HCT116 (cell line): ENCODE measurements around the gene PSEN2. TPM values are rescaled to one million over a fixed set of nuclear protein-coding genes. Genes with fewer than 3 reads are reported as not detected.

Experiments used
- ATAC-seq: fragments of 200-7000 bp; cut with Tn5 transposase; 2 replicates; pipeline ENCODE4 v1.9.1; 2020; ENCODE audit warnings: mild to moderate bottlenecking, moderate library complexity
- BruUV-seq: library from RNA; stranded (reverse); fragments of 400-500 nt; replicated peaks from 2 replicates; lab custom pipeline; 2021; lab: Mats Ljungman, UMichigan
- CTCF ChIA-PET: fragments of 300-600 bp; sonication (Branson Sonifier 250); formaldehyde crosslinking; loops from one replicate; lab custom pipeline; 2021; ENCODE audit warnings: antibody characterized with exemption; lab: Charles Lee
- POLR2A ChIA-PET: fragments of 300-600, 350-600 bp; sonication (Branson Sonifier 250); formaldehyde crosslinking; loops from one replicate; lab custom pipeline; 2021; ENCODE audit warnings: antibody characterized with exemption; lab: Charles Lee
- RAD21 ChIA-PET, 2 experiments: fragments of 300-600 bp; sonication (Branson Sonifier 250); formaldehyde crosslinking; loops; one replicate each; lab custom pipeline; 2023; ENCODE audit warnings: low total read pairs in 2 of 2; ENCODE audit not compliant: uncharacterized antibody in 2 of 2, unreplicated experiment in 2 of 2, low non-redundant PET in 1 of 2; lab: Charles Lee
- DNase-seq: peaks from one replicate; pipeline ENCODE4 v3.0.0-alpha.2; 2010; ENCODE audit warnings: low read depth, low spot score
- H2AFZ ChIP-seq: fragments of 200-600 bp; shearing (Covaris generic), sonication (generic); 2 replicates; pipeline ENCODE4 v1.6.1; 2017; ENCODE audit warnings: low read depth, mixed run types, mixed read lengths, antibody characterized with exemption, low read length; ENCODE audit not compliant: poor library complexity, severe bottlenecking
- H3K27ac ChIP-seq: 2 replicates; pipeline ENCODE4 v1.5.1; 2012; ENCODE audit warnings: low read depth, low read length
- H3K27me3 ChIP-seq: fragments of 200-600 bp; sonication (generic); 2 replicates; pipeline ENCODE4 v1.6.1; 2016; ENCODE audit warnings: mixed run types, low read length, mixed read lengths; ENCODE audit not compliant: insufficient read depth
- H3K36me3 ChIP-seq, 2 experiments: fragments of 200-500 bp in 1 of 2; fragments of 200-600 bp in 1 of 2; sonication (Bioruptor generic) in 1 of 2; sonication (generic) in 1 of 2; 2 replicates each; pipeline versions ENCODE4 v1.5.1 to v1.6.1; 2014 to 2016; ENCODE audit warnings: low read length in 2 of 2, inconsistent platforms in 1 of 2, mixed read lengths in 1 of 2, mixed run types in 1 of 2; ENCODE audit not compliant: insufficient read depth in 2 of 2, control insufficient read depth in 1 of 2
- H3K4me1 ChIP-seq, 2 experiments: fragments of 200-600 bp in 1 of 2; sonication (generic) in 1 of 2; 2 replicates each; pipeline versions ENCODE4 v1.5.1 to v1.6.1; 2012 to 2017; ENCODE audit warnings: low read length in 2 of 2, inconsistent platforms in 1 of 2, mild to moderate bottlenecking in 1 of 2, mixed read lengths in 1 of 2, mixed run types in 1 of 2, moderate library complexity in 1 of 2; ENCODE audit not compliant: insufficient read depth in 2 of 2, control insufficient read depth in 1 of 2
- H3K4me2 ChIP-seq: fragments of 200-600 bp; sonication (generic); 2 replicates; pipeline ENCODE4 v1.6.1; 2017; ENCODE audit warnings: mixed run types, low read length, mixed read lengths
- H3K4me3 ChIP-seq, 2 experiments: fragments of 200-600 bp in 1 of 2; sonication (generic) in 1 of 2; replicated peaks in 1 of 2; 2 replicates each; pipeline ENCODE4 v1.5.1; 2011 to 2016; ENCODE audit warnings: low read length in 2 of 2, control low read depth in 1 of 2, low read depth in 1 of 2, mild to moderate bottlenecking in 1 of 2, mixed read lengths in 1 of 2, mixed run types in 1 of 2
- H3K79me2 ChIP-seq: fragments of 200-600 bp; sonication (generic); 2 replicates; pipeline ENCODE4 v1.6.1; 2017; ENCODE audit warnings: mild to moderate bottlenecking, mixed run types, low read length, moderate library complexity, mixed read lengths; ENCODE audit not compliant: insufficient read depth
- H3K9ac ChIP-seq: fragments of 200-600 bp; sonication (generic); 2 replicates; pipeline ENCODE4 v1.6.1; 2016; ENCODE audit warnings: low read length, mixed read lengths
- H3K9me2 ChIP-seq: fragments of 200-600 bp; sonication (generic), shearing (Covaris generic); 2 replicates; pipeline ENCODE4 v1.6.1; 2017; ENCODE audit warnings: mixed run types, mild to moderate bottlenecking, moderate library complexity; ENCODE audit not compliant: insufficient read depth
- H3K9me3 ChIP-seq, 2 experiments: fragments of 200-500 bp in 1 of 2; fragments of 200-600 bp in 1 of 2; sonication (Bioruptor generic) in 1 of 2; sonication (generic) in 1 of 2; 2 replicates each; pipeline ENCODE4 v1.6.1; 2014 to 2017; ENCODE audit warnings: low read length in 2 of 2, mixed read lengths in 2 of 2, inconsistent platforms in 1 of 2, low read depth in 1 of 2, mild to moderate bottlenecking in 1 of 2, mixed run types in 1 of 2, moderate library complexity in 1 of 2; ENCODE audit not compliant: control insufficient read depth in 1 of 2, insufficient read depth in 1 of 2
- H4K20me1 ChIP-seq: fragments of 200-600 bp; sonication (generic), shearing (Covaris generic); 2 replicates; pipeline ENCODE4 v1.6.1; 2017; ENCODE audit warnings: mixed run types, mild to moderate bottlenecking, moderate library complexity; ENCODE audit not compliant: insufficient read depth
- ATF3 ChIP-seq: IDR thresholded peaks from 2 replicates; pipeline ENCODE4 v1.6.1; 2012
- CBX3 ChIP-seq: IDR thresholded peaks from 2 replicates; pipeline ENCODE4 v1.6.1; 2012; ENCODE audit warnings: low read depth
- CEBPB ChIP-seq: IDR thresholded peaks from 2 replicates; pipeline ENCODE4 v1.6.1; 2012; ENCODE audit warnings: low read depth
- EGR1 ChIP-seq: IDR thresholded peaks from 2 replicates; pipeline ENCODE4 v1.6.1; 2012; ENCODE audit warnings: low read depth
- ELF1 ChIP-seq: IDR thresholded peaks from 2 replicates; pipeline ENCODE4 v1.6.1; 2012; ENCODE audit warnings: low read depth, borderline replicate concordance
- EZH2 ChIP-seq: fragments of 200-600 bp; sonication (generic); IDR thresholded peaks from 2 replicates; pipeline ENCODE4 v1.6.1; 2017; ENCODE audit warnings: antibody characterized with exemption, mixed run types
- FOSL1 ChIP-seq: IDR thresholded peaks from 2 replicates; pipeline ENCODE4 v1.6.1; 2012; ENCODE audit warnings: low read depth
- JUND ChIP-seq: IDR thresholded peaks from 2 replicates; pipeline ENCODE4 v1.6.1; 2012
- MAX ChIP-seq: IDR thresholded peaks from 2 replicates; pipeline ENCODE4 v1.6.1; 2012
- POLR2A ChIP-seq: IDR thresholded peaks from 2 replicates; pipeline ENCODE4 v1.7.0; 2011; ENCODE audit warnings: borderline replicate concordance; ENCODE audit not compliant: insufficient read depth, insufficient read length; ENCODE audit errors: extremely low read depth
- POLR2AphosphoS5 ChIP-seq: IDR thresholded peaks from 2 replicates; pipeline ENCODE4 v1.6.1; 2011; ENCODE audit warnings: mild to moderate bottlenecking, low read depth, low read length, moderate library complexity
- RAD21 ChIP-seq: IDR thresholded peaks from 2 replicates; pipeline ENCODE4 v1.6.1; 2012; ENCODE audit warnings: low read depth, mild to moderate bottlenecking
- REST ChIP-seq: IDR thresholded peaks from 2 replicates; pipeline ENCODE4 v1.6.1; 2012; ENCODE audit warnings: low read depth
- SP1 ChIP-seq: IDR thresholded peaks from 2 replicates; pipeline ENCODE4 v1.6.1; 2012; ENCODE audit warnings: low read depth
- TCF7L2 ChIP-seq: IDR thresholded peaks from 2 replicates; pipeline ENCODE4 v1.7.0; 2011; ENCODE audit warnings: borderline replicate concordance, inconsistent platforms; ENCODE audit not compliant: insufficient read depth, insufficient read length; ENCODE audit errors: extremely low read depth
- YY1 ChIP-seq: IDR thresholded peaks from 2 replicates; pipeline ENCODE4 v1.6.1; 2011; ENCODE audit warnings: low read length, low read depth, moderate library complexity, mild to moderate bottlenecking; ENCODE audit not compliant: insufficient replicate concordance; ENCODE audit errors: extremely low read depth
- ZBTB33 ChIP-seq: IDR thresholded peaks from 2 replicates; pipeline ENCODE4 v1.6.1; 2011; ENCODE audit warnings: mild to moderate bottlenecking, low read length, moderate library complexity; ENCODE audit not compliant: insufficient replicate concordance; ENCODE audit errors: extremely low read depth
- ZFX ChIP-seq: fragments of 450-650 bp; IDR thresholded peaks from 2 replicates; pipeline ENCODE4 v1.6.1; 2017
- ZNF274 ChIP-seq: fragments of 200-500 bp; sonication (Bioruptor generic); IDR thresholded peaks from 2 replicates; pipeline ENCODE4 v1.6.1; 2014; ENCODE audit warnings: mild to moderate bottlenecking, low read depth, low read length, inconsistent platforms
- intact Hi-C: fragments of 100-400 bp; cut with micrococcal nuclease; formaldehyde crosslinking; loops from 2 replicates; pipeline ENCODE4 v1.10.0; 2022
- total RNA-seq: library from RNA; stranded (reverse); gene quantifications from one replicate; pipeline ENCODE4 v1.2.1, GENCODE V29; 2021; ENCODE audit not compliant: unreplicated experiment

Gene PSEN2
- total RNA-seq, 1 experiment from 2014 or later, result 28.5 TPM

- no peaks in the 10 kb centered on the region for H4K20me1 ChIP-seq
- POLR2A ChIA-PET, result no interaction called here
- no peak for TF ChIP-seq CBX3
- no peak for TF ChIP-seq TCF7L2
- no peak for TF ChIP-seq ZBTB33
- TF ChIP-seq POLR2A, result no peak
- TF ChIP-seq EGR1, result no peak
- no peak for TF ChIP-seq MAX
- no peak for TF ChIP-seq REST
- TF ChIP-seq POLR2AphosphoS5, result no peak
- no peak for TF ChIP-seq ATF3
- TF ChIP-seq YY1, result no peak
- TF ChIP-seq FOSL1, result no peak
- no peak for TF ChIP-seq ZFX
- TF ChIP-seq ZNF274, result no peak
- no peak for TF ChIP-seq JUND
- TF ChIP-seq EZH2, result no peak
- no peak for TF ChIP-seq RAD21
- TF ChIP-seq SP1, result no peak
- TF ChIP-seq ELF1, result no peak
- no peak for TF ChIP-seq CEBPB
- TF ChIP-seq, all 23 proteins: peak for 0
- no peaks in the 10 kb centered on the region for H3K27me3 ChIP-seq
- H2AFZ ChIP-seq, result no peak overlapping the region
- H3K4me1 ChIP-seq, result peaks cover 9 to 26% of the 10 kb centered on the region in 2 experiments
- no peaks in the 10 kb centered on the region for H3K9me2 ChIP-seq
- ChIA-PET RAD21 (no interaction called here), CTCF (interaction anchor here (1.3 to 1.5 kb wide), 4 partner anchors 10 to 203 kb away, joined by 3 to 17 read pairs (median 6); no protein-coding TSS in a partner anchor)
- H3K79me2 ChIP-seq, result no peaks in the 10 kb centered on the region
- H3K4me2 ChIP-seq, result no peak overlapping the region
- no peak overlapping the region for H3K4me3 ChIP-seq
- no peak overlapping the region for H3K9ac ChIP-seq
- H3K36me3 ChIP-seq, result no peaks in the 10 kb centered on the region
- H3K9me3 ChIP-seq, result no peaks in the 10 kb centered on the region; a peak in 1 of 4 replicates
- no peak overlapping the region for H3K27ac ChIP-seq
- intact Hi-C loops, result loop anchor here (2.0 to 5.0 kb wide), 3 partner anchors 117 to 608 kb away; no protein-coding TSS in a partner anchor
- DNase-seq (no peak), ATAC-seq (no peak)
- no TSS peak for BruUV-seq
Observed at GRCh38 chr1:226829105-226829504, 41.3 kb upstream of the PSEN2 start.
